Activated CD8-positive, alpha-beta memory T cell treated with anti-CD3 and anti-CD28 coated beads, Interleukin-2, amount 50 U/mL, for 24 hours (primary cell): Measurements from ENCODE around the gene CDYL.
A peak's percentile ranks its signal among the peaks of the same experiment; 100 is the strongest.

Experiments
- DNase-seq: peaks from one replicate; pipeline ENCODE4 v3.0.0-alpha.2; 2020; ENCODE audit errors: extremely low read depth

The CDYL gene, protein sequence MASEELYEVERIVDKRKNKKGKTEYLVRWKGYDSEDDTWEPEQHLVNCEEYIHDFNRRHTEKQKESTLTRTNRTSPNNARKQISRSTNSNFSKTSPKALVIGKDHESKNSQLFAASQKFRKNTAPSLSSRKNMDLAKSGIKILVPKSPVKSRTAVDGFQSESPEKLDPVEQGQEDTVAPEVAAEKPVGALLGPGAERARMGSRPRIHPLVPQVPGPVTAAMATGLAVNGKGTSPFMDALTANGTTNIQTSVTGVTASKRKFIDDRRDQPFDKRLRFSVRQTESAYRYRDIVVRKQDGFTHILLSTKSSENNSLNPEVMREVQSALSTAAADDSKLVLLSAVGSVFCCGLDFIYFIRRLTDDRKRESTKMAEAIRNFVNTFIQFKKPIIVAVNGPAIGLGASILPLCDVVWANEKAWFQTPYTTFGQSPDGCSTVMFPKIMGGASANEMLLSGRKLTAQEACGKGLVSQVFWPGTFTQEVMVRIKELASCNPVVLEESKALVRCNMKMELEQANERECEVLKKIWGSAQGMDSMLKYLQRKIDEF

DNA sequence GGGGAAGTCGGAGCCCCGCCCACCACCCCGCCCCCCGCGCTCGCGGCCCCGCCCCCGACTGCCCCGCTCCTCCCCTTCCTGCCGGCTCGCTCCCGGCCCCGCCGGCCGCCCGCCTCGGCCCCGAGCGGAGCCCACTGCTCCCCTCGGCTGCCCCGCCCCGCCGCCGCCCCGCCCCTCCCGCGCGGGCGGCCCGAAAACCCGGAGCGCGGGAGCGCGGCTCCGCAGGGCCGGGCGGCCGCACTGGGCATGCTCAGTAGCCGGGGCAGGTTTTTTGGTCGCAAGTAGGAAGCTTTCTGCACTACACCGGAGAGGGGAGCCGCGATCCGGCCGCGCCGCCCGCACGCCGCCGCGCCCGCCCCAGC, at the start of gene CDYL:
TSS of gene CDYL (plus strand) at position 274 of the 362 bp plus-strand sequence. CDS start 380 bp downstream, outside the sequence.
- peak; percentile 64 for DNase-seq

- no peak for DNase-seq
These were observed 49.6 kb upstream of the CDYL start for GRCh38 chr6:4726645-4727044.

GRCh38 chr6:4727217-4727616, 49.0 kb upstream of the CDYL start:
- no peak for DNase-seq

GRCh38 chr6:4727671-4728435, 48.4 kb upstream of the CDYL start:
- no peak for DNase-seq

- no peak for DNase-seq
These were observed 47.8 kb upstream of the CDYL start for GRCh38 chr6:4728436-4728769.

DNA sequence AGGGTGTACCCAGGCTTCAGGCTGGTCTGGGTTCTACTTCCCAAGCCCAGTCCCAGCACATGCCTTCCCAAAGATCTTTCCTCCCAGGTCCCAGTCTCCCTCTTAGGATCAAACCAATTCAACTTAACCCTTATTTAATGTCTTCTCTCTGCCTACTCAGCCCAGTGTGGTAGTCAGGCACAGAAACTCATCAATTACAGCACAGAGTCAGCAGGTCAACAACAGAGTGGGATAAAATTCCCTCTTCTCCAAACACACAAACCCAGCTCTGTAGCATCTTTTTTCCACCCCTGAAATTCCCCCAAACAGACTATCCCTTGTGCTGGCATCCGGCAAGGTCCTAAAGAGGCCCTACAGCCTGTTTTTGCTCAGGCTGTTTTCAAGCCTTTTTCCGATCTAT, 47.3 kb upstream of the CDYL start:
- DNase-seq: no peak

- DNase-seq: no peak
These were observed 44.2 kb upstream of the CDYL start for GRCh38 chr6:4731996-4732395.

DNA sequence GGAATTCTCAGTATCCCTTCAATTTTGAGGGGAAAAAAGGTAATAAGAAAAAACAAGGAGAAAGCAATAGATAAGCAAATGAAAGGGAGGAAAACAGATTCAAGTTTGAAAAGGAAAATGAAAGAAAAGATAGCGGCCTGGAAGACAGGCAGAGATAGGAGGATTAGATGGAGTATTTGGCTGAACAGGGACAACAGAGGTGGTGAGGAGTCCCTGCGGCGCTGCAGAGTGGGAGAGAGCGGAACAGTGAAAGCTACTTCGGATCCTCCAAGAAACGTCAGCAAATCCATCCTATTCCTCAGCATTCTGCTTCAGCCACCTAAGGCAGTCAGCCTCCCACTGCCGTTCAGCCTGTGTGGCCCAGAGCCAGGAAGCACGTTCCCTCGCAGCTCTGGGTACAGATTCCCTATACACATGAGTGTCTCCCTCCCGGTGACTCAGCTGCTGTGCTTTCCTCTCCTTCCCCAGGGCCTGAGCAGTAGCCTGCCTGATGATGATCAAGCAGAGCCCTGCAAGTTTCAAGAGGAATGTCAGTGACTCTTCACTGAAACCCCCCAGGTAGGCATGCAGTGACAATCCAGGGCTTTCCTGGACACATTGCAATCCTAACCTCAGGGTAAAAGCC, 43.4 kb upstream of the CDYL start:
- DNase-seq: no peak

- no peak for DNase-seq
These were observed 39.8 kb upstream of the CDYL start for GRCh38 chr6:4736371-4736873.

DNA sequence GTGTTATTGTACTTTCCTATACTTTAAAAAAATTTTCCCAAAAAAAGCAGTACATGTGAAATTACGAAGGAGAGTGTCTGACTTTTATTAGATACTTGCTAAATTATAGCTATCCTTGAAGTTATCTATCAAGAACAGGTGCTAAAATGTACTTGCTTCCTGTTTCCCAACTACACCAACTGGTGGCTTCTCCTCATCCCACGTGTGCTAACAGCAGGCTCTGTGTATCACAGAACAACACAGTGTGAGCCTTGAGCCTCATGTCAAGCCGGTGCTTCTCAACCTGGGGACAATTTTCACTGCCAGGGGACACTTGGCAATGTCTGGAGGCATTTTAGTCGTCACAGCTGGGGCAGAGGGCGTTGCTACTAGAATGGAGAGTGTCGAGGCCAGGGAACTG, 36.2 kb upstream of the CDYL start:
- no peak for DNase-seq

GRCh38 chr6:4743062-4743461, 33.1 kb upstream of the CDYL start:
- no peak for DNase-seq

DNA sequence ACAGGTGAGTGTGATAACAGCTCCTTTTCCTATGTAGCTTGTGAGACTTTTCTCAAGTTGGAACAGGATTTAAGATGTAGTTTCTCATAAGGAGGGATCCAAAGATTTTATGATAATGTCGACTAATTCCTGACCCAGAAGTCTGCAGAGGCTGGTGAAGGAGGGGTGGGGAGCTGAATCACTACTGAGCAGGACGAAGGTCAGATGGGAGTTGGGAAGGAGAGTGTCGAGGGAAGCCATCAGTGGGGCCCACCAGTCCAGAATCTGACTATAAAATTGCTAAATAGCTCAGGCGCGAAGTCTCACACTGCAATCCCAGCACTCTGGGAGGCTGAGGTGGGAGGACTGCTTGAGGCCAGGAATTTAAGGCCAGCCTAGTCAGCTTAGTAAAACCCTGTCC, 32.3 kb upstream of the CDYL start:
- no peak for DNase-seq

- DNase-seq: no peak
These were observed 28.6 kb upstream of the CDYL start for GRCh38 chr6:4747588-4747987.

DNA sequence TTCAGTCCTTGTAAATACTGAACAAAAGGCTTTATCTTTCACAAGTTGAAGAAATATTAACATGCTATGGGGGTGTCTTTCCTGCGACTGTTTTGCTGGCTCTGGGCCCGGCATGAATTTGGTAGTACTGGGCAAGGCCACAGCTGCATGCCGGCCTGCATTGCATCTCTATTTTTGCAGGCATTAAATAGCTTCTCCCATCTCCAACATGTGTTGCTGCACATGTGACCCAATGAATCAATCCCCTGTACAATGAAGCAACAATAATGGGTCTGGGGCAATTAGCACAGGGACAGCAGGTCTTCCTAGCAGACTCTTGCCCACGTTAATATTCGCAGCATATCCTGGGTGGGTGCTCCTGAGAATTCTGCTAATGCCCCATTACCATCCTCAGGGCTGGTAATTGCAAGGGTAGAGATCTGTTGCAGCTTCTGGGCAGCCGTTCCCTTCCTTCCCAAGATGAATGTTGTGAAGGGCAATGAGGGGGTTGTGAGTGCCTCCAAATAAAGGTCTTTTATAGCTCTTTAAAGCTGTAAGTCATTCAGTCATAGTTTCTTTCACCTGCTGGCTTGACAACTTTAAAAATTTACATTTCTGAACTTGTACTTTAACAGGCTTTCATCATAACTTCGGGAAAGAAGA, 24.3 kb upstream of the CDYL start:
- no peak for DNase-seq

DNA sequence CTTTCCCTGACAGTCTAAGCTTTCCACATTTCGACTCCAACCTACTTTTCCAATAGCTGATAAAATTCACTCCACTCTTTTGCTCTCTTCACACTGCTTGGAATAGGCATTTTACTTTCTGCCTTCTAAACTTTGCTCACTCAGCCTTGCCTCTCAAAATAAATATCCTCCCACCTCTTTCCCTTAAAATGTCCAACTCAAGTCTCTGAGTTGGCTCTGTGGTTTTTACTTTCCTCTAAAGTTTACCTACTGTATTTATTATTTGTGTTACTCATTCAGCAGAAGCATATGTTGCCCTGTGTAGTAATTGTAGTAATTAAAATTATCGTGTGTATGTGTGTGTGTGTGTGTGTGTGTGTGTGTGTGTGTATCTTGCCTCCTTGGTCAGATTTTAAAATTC, 20.0 kb upstream of the CDYL start:
- no peak for DNase-seq

- no peak for DNase-seq
These were observed 16.2 kb upstream of the CDYL start for GRCh38 chr6:4759997-4760396.

DNA sequence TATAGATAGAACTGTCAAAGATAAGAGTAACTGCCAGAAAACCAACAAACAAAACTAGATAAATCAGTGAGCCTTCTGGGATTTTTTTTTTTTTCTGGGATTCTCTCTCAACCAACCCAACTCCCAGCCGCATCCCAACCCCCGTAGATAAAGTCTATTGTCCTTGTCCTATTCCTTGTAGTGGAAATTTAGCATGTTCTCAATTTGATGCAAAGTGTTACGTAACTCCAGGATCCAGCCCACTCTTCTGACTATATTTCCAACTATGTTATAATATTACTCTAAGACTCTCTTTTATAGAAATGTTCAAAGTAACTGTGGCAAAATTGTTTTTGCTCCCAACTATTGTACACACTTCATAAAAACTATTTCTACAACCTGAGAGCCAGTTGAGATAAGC, 15.4 kb upstream of the CDYL start:
- DNase-seq: no peak

GRCh38 chr6:4762294-4762693, 13.9 kb upstream of the CDYL start:
- no peak for DNase-seq

DNA sequence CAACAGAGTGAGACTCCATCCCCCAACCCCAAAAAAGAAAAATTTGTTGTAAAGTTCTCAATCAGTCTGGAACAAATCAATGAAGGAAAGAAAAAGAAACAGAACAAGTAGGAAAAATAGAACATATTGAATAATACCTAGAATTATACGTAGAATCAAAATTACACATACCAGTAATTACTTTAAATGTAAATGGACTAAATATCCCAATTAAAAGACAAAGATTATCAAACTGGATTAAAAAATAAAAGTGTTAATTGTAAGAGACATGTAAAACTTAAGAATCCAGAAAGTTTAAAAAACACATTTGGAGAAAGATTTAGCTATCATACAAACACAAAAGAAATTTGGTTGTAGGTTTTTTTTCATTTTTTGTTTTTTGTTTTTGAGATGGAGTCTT, 12.3 kb upstream of the CDYL start:
- no peak for DNase-seq

DNA sequence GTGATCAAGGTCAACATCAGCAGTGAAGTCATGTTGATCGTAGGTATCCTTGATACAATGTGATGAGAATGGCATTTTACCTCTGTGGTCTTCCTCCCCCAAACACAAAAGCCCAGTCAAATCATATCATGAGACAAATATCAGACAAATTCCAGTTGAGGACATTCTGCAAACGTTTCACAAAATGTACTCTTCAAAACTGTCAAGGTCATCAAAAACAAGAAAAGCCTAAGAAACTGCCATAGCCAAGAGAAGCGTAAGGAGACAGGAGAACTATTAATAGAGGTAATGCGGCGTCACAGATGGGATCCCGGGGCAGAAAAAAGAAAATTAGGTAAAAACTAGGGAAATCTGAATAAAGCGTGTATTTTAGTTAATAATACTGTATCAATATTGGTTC, 7.4 kb upstream of the CDYL start:
- no peak for DNase-seq

- DNase-seq: no peak
These were observed 3.5 kb upstream of the CDYL start for GRCh38 chr6:4772750-4773149.

DNA sequence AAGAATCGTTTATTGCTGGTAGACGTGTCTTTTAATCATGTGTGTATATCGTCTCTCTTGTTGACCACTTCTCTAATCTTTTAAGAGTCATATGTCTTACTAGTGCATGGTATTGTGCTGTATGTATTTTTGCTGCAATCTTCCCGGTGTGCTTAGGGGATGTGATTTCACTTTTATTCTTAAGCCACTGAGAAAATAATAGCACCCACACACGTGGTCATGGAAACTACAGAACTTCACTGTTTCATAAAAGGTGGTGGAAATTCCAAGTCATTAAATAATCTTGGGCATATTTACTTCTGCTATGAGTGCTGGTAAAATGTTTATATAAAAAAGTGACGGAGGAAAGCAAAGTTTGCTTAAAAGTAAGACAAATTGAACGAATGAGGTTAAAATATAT, 3.0 kb upstream of the CDYL start:
- no peak for DNase-seq
